GM21390 (cell line): ENCODE data around the gene STIM1.
A peak's percentile ranks its signal among the peaks of the same experiment; 100 is the strongest.

Experiments used
- ATAC-seq: cut with Tn5 transposase; IDR thresholded peaks from one replicate; pipeline ENCODE4 v1.9.1; 2021; ENCODE audit not compliant: unreplicated experiment

STIM1 gene

GRCh38 chr11:4061700-4062099 lies 206.2 kb downstream of the STIM1 start:
- ATAC-seq = no peak

- no peak for ATAC-seq
These were observed 207.9 kb downstream of the STIM1 start for GRCh38 chr11:4063348-4063747.

GRCh38 chr11:4064278-4064955 lies 209.0 kb downstream of the STIM1 start:
- no peak for ATAC-seq

- ATAC-seq = no peak
These were observed 209.6 kb downstream of the STIM1 start for GRCh38 chr11:4065086-4065485.

- no peak for ATAC-seq
These were observed 210.3 kb downstream of the STIM1 start for GRCh38 chr11:4065601-4066377.

- no peak for ATAC-seq
These were observed 211.4 kb downstream of the STIM1 start for GRCh38 chr11:4066910-4067309.

GRCh38 chr11:4068962-4069361 lies 213.5 kb downstream of the STIM1 start:
- no peak for ATAC-seq

- ATAC-seq = no peak
These were observed 215.9 kb downstream of the STIM1 start for GRCh38 chr11:4071325-4071724.

- no peak for ATAC-seq
These were observed 216.4 kb downstream of the STIM1 start for GRCh38 chr11:4071914-4072313.

- peak; percentile 61 for ATAC-seq
These were observed 217.3 kb downstream of the STIM1 start for GRCh38 chr11:4072668-4073285.

- ATAC-seq = no peak
These were observed 218.8 kb downstream of the STIM1 start for GRCh38 chr11:4074266-4074665.

GRCh38 chr11:4076774-4077173 lies 221.3 kb downstream of the STIM1 start:
- no peak for ATAC-seq

- ATAC-seq = no peak
These were observed 227.7 kb downstream of the STIM1 start for GRCh38 chr11:4083198-4083597.

GRCh38 chr11:4084406-4085125 lies 229.1 kb downstream of the STIM1 start:
- ATAC-seq = no peak

- ATAC-seq = no peak
These were observed 230.1 kb downstream of the STIM1 start for GRCh38 chr11:4085575-4085974.

- no peak for ATAC-seq
These were observed 231.3 kb downstream of the STIM1 start for GRCh38 chr11:4086575-4087353.

GRCh38 chr11:4087551-4087950 lies 232.1 kb downstream of the STIM1 start:
- no peak for ATAC-seq

- ATAC-seq = no peak
These were observed 234.8 kb downstream of the STIM1 start for GRCh38 chr11:4090258-4090657.

- no peak for ATAC-seq
These were observed 236.6 kb downstream of the STIM1 start for GRCh38 chr11:4092026-4092425.

- ATAC-seq = no peak
These were observed 238.3 kb downstream of the STIM1 start for GRCh38 chr11:4093519-4094347.
